ENCODE data around the gene SLC22A25. TPM values are rescaled to one million over a fixed set of nuclear protein-coding genes. Genes with fewer than 3 reads are reported as not detected.
"Not testable (repeated sequence)": the region's sequence is repeated elsewhere in the genome, so short reads cannot be mapped to it uniquely, and the experiment has no call there.

The SLC22A25 gene
- total RNA-seq = not detected

- no peak for DNase-seq (ENCODE audit: low spot score)
These were observed at the start of gene SLC22A25 for GRCh38 chr11:63243533-63243932. Gene SLC22A25, minus strand, starts transcription at chr11:63243599. Its CDS starts 13,947 bp downstream, at chr11:63229652.

DNA sequence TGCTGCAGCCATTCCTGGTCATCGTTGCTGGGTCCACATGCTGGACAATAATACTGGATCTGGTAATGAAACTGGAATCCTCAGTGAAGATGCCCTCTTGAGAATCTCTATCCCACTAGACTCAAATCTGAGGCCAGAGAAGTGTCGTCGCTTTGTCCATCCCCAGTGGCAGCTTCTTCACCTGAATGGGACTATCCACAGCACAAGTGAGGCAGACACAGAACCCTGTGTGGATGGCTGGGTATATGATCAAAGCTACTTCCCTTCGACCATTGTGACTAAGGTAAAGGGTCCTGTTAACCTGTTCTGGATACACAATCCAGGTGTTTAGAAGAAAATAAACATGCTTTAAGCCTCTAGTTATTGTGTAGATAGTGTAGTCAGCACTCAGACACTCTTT lies 46.9 kb upstream of the SLC22A25 start:
- no peak for DNase-seq (ENCODE audit: low spot score)

GRCh38 chr11:63289658-63290057 lies 46.3 kb upstream of the SLC22A25 start:
- no peak for DNase-seq (ENCODE audit: low spot score)

DNA sequence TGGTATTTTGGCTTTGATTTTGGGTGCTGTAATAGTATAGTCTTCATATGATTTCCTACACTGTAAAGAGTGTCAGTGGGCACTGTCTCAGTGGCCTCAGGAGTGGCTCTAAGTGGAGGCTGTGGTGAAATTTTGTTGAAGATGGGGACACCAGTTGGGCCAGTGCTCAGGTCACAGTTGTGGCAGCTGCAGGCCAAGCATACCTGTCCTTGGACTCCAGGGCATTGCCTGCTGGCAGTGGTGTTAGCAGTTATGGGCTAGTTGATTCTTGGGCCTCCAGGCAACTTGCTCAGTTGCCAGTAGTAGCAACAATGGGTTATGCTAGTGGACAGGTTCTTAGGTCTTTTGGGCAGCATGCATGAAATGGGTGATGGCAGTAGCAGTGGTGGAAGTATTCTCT lies 39.2 kb upstream of the SLC22A25 start:
- DNase-seq (ENCODE audit: low spot score) = no peak

- no peak for DNase-seq (ENCODE audit: low spot score)
These were observed 37.5 kb upstream of the SLC22A25 start for GRCh38 chr11:63280920-63281319.

DNA sequence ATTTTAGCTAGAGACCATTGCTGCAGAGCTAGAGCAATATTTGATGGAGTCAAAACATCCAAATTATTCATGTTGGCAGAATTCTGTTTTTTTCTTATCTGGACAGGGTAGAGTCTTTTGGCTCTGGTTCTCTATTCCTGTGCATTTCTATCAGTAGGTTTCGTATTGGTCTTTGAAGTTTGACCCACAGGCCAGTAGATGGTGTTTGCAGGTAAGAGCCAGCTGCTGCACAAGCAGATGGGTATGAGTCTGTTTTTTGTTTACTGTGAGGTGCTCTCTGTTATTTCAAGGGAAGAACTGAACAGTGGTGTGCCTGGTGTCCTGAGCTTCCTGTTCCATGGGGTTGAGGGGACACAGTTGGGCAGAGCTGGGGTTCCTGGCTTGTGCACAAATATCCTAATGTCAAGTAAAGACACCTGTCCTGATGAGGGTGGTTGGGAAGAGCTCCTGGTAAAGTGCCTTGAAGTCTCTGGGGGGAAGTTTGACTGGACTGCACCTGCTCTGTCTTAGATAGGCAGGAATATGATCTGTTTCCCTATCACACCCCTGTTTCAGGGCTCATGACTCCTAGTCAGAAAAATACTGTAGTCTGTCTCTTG lies 34.0 kb upstream of the SLC22A25 start:
- DNase-seq (ENCODE audit: low spot score) = no peak

DNA sequence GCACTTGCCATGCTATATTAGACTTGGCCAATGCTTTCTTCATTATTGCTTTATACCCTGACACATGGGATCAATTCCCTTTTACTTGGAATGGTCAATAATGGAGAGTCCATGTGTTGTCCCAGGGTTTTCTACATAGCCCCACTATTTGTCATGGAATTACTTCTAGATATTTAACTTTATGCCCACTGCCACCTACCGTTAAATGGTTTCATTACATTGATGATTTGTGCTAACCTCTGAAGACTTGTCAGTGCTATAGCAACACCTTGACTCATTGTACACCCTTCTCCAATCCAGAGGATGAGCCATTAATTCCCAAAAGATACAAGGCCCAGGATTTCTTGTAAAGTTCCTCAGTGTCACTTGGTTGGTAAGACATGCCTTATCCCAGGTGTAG lies 31.4 kb upstream of the SLC22A25 start:
- no peak for DNase-seq (ENCODE audit: low spot score)

- DNase-seq (ENCODE audit: low spot score) = no peak
These were observed 30.3 kb upstream of the SLC22A25 start for GRCh38 chr11:63273685-63274084.

DNA sequence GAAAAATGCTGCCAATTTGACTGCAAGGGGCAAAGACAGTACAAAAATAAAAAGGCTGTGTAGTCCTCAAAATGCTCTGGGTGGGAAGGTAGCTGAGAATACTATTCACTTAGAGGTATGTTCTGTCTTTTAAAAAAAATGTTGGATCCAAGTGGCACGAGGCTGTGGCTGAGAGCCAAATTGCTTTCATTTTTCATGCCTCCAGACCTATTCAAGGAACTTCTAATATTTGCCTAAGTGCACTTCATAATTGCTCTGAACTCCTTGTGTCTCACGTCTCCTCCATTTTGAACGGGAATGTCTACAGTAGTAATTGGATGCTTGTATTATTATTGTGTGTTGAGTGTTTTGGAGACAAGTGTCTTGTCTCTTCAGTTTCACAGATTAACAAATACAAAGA lies 19.1 kb upstream of the SLC22A25 start:
- no peak for DNase-seq (ENCODE audit: low spot score)

DNA sequence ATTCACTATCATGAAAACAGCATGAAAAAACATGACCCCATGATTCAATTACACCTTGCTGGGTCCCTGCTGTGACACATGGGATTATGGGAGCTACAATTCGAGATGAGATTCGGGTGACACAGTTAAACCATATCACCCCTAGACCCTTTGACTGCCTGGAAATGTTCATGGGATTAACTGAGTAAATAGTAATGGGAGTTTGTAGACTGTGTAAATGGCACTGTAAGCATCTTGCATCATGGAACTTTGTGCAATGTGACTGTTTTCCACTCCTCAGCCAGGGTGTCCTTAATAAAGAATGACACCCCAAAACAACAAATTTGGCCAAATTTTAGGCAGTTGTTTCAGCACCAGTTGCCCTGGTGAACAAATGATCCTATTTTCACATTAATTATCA lies 7.9 kb upstream of the SLC22A25 start:
- DNase-seq (ENCODE audit: low spot score) = no peak

DNA sequence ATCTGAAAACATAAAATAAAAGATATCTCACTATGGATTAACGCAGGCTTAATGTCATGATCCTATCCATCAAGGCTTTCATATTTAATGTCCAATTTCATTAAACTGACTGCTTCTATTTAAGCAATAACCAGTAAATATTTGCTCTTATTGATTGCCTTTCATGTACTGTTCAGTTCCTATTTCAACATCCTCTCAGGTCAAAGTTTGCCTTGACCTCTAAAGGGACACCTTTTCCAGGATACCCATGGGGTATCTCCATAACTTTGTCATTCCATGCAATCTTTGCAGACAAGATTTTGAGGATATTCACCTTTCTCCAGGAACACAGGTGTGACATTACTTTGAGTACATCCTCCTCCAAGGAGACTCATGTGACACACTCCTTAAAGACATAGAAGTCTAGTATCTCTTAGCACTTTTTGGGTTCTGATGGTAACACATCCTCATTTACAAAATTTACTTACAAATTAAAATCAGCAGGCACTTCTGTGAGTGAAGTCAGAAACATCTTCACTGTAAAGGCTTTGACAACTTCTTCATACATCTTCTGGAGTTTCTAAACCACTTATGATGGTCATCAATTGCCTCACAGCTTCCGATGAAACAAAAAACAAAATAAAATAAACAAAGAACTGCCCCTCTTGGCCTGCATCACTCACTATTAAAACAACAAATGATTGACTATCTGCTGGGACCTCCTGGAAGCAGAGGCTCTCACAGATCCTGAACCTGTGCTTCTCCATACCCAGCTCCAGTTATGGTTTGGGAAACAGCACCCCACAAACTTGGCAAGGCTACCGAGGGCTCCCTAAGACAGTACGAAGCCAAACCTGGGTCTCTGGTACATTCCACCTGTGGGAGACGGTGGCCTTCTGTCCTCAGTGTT lies 7.0 kb upstream of the SLC22A25 start:
- DNase-seq (ENCODE audit: low spot score) = no peak

DNA sequence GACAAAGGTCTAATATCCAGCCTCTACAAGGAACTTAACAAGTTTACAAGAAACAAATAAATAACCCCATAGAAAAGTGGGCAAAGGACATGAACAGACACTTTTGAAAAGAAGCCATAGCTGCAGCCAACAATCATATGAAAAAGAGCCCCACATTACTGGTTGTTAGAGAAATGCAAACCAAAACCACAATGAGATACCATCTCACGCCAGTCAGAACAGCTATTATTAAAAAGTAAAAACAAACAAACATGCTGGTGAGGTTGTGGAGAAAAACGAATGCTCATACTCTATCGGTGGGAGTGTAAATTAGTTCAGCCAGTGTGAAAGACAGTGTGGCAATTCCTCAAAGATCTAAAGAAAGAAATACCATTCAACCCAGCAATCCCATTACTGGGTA lies 5.6 kb upstream of the SLC22A25 start:
- DNase-seq (ENCODE audit: low spot score) = no peak

DNA sequence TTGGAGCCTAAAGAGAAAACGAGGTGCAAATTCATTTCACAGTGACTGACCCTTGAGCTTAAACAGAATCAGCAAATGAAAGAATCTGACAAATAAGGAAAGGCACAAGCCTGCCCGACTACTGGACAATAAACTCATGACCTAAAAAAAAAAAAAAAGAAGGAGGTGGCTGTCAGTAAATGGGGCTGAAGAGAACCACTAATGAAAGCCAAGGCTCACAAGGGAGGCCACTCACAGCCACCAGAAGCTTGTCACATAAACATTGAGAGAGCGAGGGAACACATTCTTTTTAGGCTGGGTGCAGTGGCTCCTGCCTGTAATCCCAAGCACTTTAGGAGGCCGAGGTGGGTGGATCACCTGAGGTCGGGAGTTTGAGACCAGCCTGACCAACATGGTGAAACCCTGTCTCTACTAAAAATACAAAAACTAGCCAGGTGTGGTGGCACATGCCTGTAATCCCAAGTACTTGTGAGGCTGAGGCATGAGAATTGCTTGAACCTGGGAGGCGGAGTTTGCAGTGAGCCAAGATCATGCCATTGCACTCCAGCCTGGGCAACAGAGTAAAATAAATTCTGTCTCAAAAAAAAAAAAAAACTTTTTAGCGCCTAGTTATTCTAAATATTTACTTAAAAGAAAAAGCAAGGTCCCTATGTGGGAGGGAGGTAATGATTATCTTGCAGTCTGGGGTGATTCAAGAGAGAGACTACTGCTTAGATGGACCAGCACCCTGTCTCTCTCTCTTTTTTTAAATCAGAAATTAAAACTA lies 4.0 kb upstream of the SLC22A25 start:
- not testable (repeated sequence) for DNase-seq (ENCODE audit: low spot score)

GRCh38 chr11:63246045-63246444 lies 2.6 kb upstream of the SLC22A25 start:
- no peak for DNase-seq (ENCODE audit: low spot score)

DNA sequence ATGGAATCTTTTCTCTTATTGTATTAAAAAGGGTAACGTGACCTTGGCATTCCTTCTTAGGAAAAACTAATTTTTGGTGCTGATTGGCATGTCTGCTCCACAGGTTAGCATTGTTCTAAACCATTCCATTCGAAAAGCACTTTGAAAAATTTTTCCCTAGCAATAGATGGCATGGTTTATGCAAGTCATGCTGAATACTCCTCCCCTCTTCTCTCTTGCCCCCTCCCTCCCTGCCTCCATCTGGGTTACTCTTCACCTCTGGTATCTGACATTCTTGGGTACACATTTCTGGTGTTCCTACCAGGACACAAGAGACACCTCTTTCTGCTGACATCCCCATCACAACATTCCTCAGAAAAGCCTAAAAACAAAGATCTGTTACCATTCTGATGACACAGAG lies 1.5 kb upstream of the SLC22A25 start:
- DNase-seq (ENCODE audit: low spot score) = no peak

DNA sequence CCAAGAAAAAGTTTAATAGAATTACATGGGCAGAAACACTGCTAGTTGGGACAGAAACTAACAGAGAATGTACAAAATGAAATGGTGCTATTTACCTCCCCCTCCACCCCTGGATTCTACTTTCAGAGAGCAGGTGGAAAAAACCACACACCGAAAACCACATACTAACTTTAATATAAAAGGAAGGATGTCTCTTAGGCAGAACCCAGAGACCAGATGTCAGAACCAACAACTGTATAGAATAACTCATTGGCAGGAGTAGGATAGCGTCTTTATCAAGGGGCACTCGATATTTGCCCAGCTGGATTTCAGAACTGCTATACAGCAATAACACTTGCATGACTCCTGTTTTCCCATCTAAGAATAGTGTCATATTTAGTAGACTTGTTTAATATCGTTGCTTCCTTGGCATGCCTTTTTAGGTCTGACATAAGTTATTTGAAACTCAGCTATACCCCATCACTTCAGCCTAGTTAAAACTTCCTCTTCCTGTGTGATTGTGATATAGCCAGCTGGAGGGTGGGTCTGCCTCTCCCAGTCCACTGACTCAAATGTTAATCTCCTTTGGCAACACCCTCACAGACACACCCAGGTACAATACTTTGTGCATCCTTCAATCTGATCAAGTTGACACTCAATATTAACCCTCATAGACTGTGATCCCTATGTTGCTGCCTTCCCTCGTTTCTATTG lies 1.2 kb downstream of the SLC22A25 start:
- no peak for DNase-seq (ENCODE audit: low spot score)

DNA sequence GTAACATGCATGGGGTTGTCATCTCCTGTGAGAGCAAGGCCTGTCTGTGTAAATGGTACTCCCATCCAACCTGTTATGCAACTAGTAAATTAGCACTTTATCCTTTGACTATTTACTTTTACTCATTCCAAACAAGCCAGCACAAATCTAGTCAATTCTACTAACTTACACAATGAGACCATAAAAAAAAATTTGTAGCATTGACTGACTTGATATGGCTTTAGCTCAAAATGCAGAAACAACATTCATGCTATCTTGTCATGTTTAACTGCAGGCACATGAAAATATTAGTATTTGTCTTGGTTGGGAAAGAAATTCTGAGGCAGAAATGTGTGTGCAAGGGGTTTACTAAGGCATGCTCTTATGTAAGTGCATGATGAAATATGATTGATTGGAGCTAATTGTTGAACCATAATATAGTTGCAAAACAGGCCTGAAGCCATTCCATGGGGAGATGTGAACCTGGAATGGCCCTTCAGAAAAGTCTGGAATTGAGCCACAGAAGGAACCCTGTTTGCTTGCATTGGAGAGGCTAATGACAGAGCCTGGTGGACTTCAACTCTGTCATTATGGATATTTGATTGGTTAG lies 2.5 kb downstream of the SLC22A25 start:
- no peak for DNase-seq (ENCODE audit: low spot score)

- no peak for DNase-seq (ENCODE audit: low spot score)
These were observed 3.3 kb downstream of the SLC22A25 start for GRCh38 chr11:63240098-63240497.

DNA sequence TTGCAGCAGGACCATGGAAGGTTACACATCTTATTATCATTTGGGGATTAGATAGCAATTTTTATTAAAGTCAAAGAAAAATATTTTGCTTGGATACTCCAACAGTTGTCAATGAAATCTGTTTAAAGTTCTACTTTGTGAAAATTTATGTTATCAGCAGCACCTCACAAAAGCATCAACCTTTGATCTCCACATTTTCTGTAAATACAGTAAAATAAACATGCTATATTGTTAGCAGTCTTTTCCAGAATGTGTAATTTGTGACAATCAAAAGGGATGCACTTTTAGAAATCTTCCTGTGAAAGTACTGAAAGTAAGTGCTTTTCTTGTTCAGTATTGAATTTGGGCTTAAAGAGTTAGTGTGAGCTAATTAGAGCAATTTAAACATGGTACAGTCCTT lies 4.1 kb downstream of the SLC22A25 start:
- no peak for DNase-seq (ENCODE audit: low spot score)

GRCh38 chr11:63237413-63237812 lies 6.0 kb downstream of the SLC22A25 start:
- no peak for DNase-seq (ENCODE audit: low spot score)
